Fibroblast of peridontal ligament (primary cell): ENCODE data around the gene PRKCSH.
"Not testable (repeated sequence)": the region's sequence is repeated elsewhere in the genome, so short reads cannot be mapped to it uniquely, and the experiment has no call there.

Source experiments
- DNase-seq: peaks from one replicate; pipeline ENCODE4 v3.0.0-alpha.2; 2010; ENCODE audit errors: extremely low read depth

Gene PRKCSH

GRCh38 chr19:11450570-11451326, 15.3 kb downstream of the PRKCSH start:
- no peak for DNase-seq

GRCh38 chr19:11451327-11451870, 16.0 kb downstream of the PRKCSH start:
- DNase-seq = no peak

- DNase-seq = no peak
These were observed 16.6 kb downstream of the PRKCSH start for GRCh38 chr19:11451871-11452619.

- no peak for DNase-seq
These were observed 17.3 kb downstream of the PRKCSH start for GRCh38 chr19:11452620-11453310.

- DNase-seq = no peak
These were observed 18.3 kb downstream of the PRKCSH start for GRCh38 chr19:11453468-11454341.

- DNase-seq = not testable (repeated sequence)
These were observed 19.8 kb downstream of the PRKCSH start for GRCh38 chr19:11455233-11455554.

- no peak for DNase-seq
These were observed 21.2 kb downstream of the PRKCSH start for GRCh38 chr19:11456659-11457058.

GRCh38 chr19:11457115-11457514, 21.7 kb downstream of the PRKCSH start:
- DNase-seq = no peak

GRCh38 chr19:11457831-11458230, 22.4 kb downstream of the PRKCSH start:
- DNase-seq = no peak

- no peak for DNase-seq
These were observed 22.9 kb downstream of the PRKCSH start for GRCh38 chr19:11458236-11458900.

- not testable (repeated sequence) for DNase-seq
These were observed 23.5 kb downstream of the PRKCSH start for GRCh38 chr19:11458912-11459311.

GRCh38 chr19:11460207-11460606, 24.8 kb downstream of the PRKCSH start:
- no peak for DNase-seq

- DNase-seq = no peak
These were observed 26.0 kb downstream of the PRKCSH start for GRCh38 chr19:11461453-11461852.

- no peak for DNase-seq
These were observed 28.0 kb downstream of the PRKCSH start for GRCh38 chr19:11463391-11463790.

- no peak for DNase-seq
These were observed 29.2 kb downstream of the PRKCSH start for GRCh38 chr19:11464333-11465265.

GRCh38 chr19:11465600-11465999, 30.2 kb downstream of the PRKCSH start:
- DNase-seq = no peak

GRCh38 chr19:11468266-11468845, 32.9 kb downstream of the PRKCSH start:
- not testable (repeated sequence) for DNase-seq

GRCh38 chr19:11473725-11474124, 38.3 kb downstream of the PRKCSH start:
- DNase-seq = no peak

- not testable (repeated sequence) for DNase-seq
These were observed 39.9 kb downstream of the PRKCSH start for GRCh38 chr19:11475343-11475742.
